OCI-LY7 (cell line): Measurements from ENCODE around the gene HAND1.

Experiments
- CTCF ChIP-seq: fragments of 200-600 bp; sonication (generic); conservative IDR thresholded peaks from 2 replicates; pipeline ENCODE4 v1.5.1; 2014; ENCODE audit warnings: mild to moderate bottlenecking, antibody characterized with exemption, low read length, moderate library complexity, mixed read lengths
- EZH2phosphoT487 ChIP-seq: fragments of 200-600 bp; sonication (generic); IDR thresholded peaks from 2 replicates; pipeline ENCODE4 v1.6.1; 2018; ENCODE audit warnings: low read depth, borderline replicate concordance, mild to moderate bottlenecking, mixed run types, antibody characterized with exemption, low read length, moderate library complexity, mixed read lengths

GRCh38 chr5:154455585-154455984 is 22.4 kb downstream of the HAND1 start:
- TF ChIP-seq CTCF (no peak), EZH2phosphoT487 (no peak)
